H1 (cell line): ENCODE measurements around the gene INSIG1. TPM values are rescaled to one million over a fixed set of nuclear protein-coding genes. Genes with fewer than 3 reads are reported as not detected.

Source experiments
- CTCF ChIA-PET: fragments of 300-600 bp; sonication (Branson Sonifier 250); formaldehyde crosslinking; loops from one replicate; lab custom pipeline; 2021; ENCODE audit not compliant: partially characterized antibody; lab: Charles Lee
- POLR2A ChIA-PET: fragments of 300-600 bp; sonication (Branson Sonifier 250); formaldehyde crosslinking; loops from one replicate; lab custom pipeline; 2021; ENCODE audit warnings: inconsistent platforms; ENCODE audit not compliant: partially characterized antibody; lab: Charles Lee
- DNase-seq, 2 experiments: peaks; one replicate each; pipeline versions ENCODE4 v3.0.0 to v3.0.0-alpha.2; 2010 to 2022; ENCODE audit warnings: low spot score in 2 of 2, low read depth in 1 of 2, mixed read lengths in 1 of 2
- FAIRE-seq: peaks from 2 replicates; lab custom pipeline; 2011; peaks lifted over from hg19 to GRCh38; lab: Jason Lieb, UNC
- H2AFZ ChIP-seq: 2 replicates; pipeline ENCODE4 v1.8.1; 2012; ENCODE audit warnings: low read length, inconsistent platforms
- H2AK5ac ChIP-seq: 2 replicates; pipeline ENCODE4 v1.6.1; 2013; ENCODE audit warnings: low read depth, low read length
- H2BK120ac ChIP-seq: replicated peaks from 2 replicates; pipeline ENCODE3; 2013; ENCODE audit warnings: low read depth, low read length, inconsistent platforms
- H2BK12ac ChIP-seq: 2 replicates; pipeline ENCODE4 v1.6.1; 2013; ENCODE audit warnings: low read depth, low read length
- H2BK15ac ChIP-seq: 2 replicates; pipeline ENCODE4 v1.6.1; 2013; ENCODE audit warnings: low read length
- H2BK20ac ChIP-seq: 2 replicates; pipeline ENCODE4 v1.6.1; 2013; ENCODE audit warnings: low read length
- H2BK5ac ChIP-seq: 2 replicates; pipeline ENCODE4 v1.6.1; 2013; ENCODE audit warnings: low read depth, low read length
- H3K14ac ChIP-seq: 2 replicates; pipeline ENCODE4 v1.6.1; 2013; ENCODE audit warnings: inconsistent platforms; ENCODE audit not compliant: insufficient read length
- H3K18ac ChIP-seq: 2 replicates; pipeline ENCODE4 v1.6.1; 2013; ENCODE audit warnings: low read length; ENCODE audit errors: extremely low read depth
- H3K23ac ChIP-seq: 2 replicates; pipeline ENCODE4 v1.6.1; 2013; ENCODE audit warnings: inconsistent platforms; ENCODE audit not compliant: insufficient read length
- H3K23me2 ChIP-seq: 2 replicates; pipeline ENCODE4 v1.6.1; 2013; ENCODE audit warnings: low read depth, low read length
- H3K27ac ChIP-seq: 2 replicates; pipeline ENCODE4 v1.6.1; 2011; ENCODE audit warnings: low read depth, low read length, inconsistent platforms
- H3K27me3 ChIP-seq, 4 experiments: replicated peaks in 1 of 4; 1 replicate in 1 of 4; 2 replicates in 3 of 4; pipeline versions ENCODE4 v1.6.1 to v1.8.1; 2011 to 2013; ENCODE audit warnings: low read length in 3 of 4, mild to moderate bottlenecking in 3 of 4, inconsistent platforms in 2 of 4, mixed read lengths in 2 of 4, moderate library complexity in 1 of 4; ENCODE audit not compliant: control insufficient read depth in 3 of 4, insufficient read depth in 3 of 4; ENCODE audit errors: extremely low read depth in 1 of 4
- H3K36me3 ChIP-seq, 4 experiments: 2 replicates each; pipeline versions ENCODE4 v1.6.1 to v1.8.1; 2011 to 2013; ENCODE audit warnings: mild to moderate bottlenecking in 4 of 4, low read length in 3 of 4, moderate library complexity in 2 of 4, control low read depth in 1 of 4, inconsistent platforms in 1 of 4; ENCODE audit not compliant: insufficient read depth in 4 of 4, control insufficient read depth in 2 of 4
- H3K4ac ChIP-seq: replicated peaks from 2 replicates; pipeline ENCODE3; 2013; ENCODE audit warnings: low read length, low read depth, mixed read lengths, inconsistent platforms; ENCODE audit not compliant: insufficient read length
- H3K4me1 ChIP-seq, 4 experiments: replicated peaks in 1 of 4; 1 replicate in 1 of 4; 2 replicates in 3 of 4; pipeline versions ENCODE4 v1.6.1 to v1.8.1; 2011 to 2013; ENCODE audit warnings: low read length in 3 of 4, inconsistent platforms in 2 of 4, mixed read lengths in 1 of 4; ENCODE audit not compliant: insufficient read depth in 4 of 4, control insufficient read depth in 3 of 4
- H3K4me2 ChIP-seq, 2 experiments: 2 replicates each; pipeline versions ENCODE4 v1.6.1 to v1.8.1; 2011 to 2013; ENCODE audit warnings: low read depth in 2 of 2, low read length in 2 of 2, control low read depth in 1 of 2, inconsistent platforms in 1 of 2, mild to moderate bottlenecking in 1 of 2; ENCODE audit not compliant: insufficient read depth in 1 of 2
- H3K4me3 ChIP-seq, 4 experiments: fragments of 200-600, 300-600 bp in 1 of 4; sonication (generic), shearing (Covaris generic), sonication (Bioruptor Twin) in 1 of 4; 2 replicates each; pipeline versions ENCODE4 v1.5.1 to v1.8.1; 2011 to 2016; ENCODE audit warnings: low read length in 4 of 4, low read depth in 3 of 4, control low read depth in 2 of 4, inconsistent platforms in 2 of 4, mild to moderate bottlenecking in 2 of 4, mixed read lengths in 1 of 4, moderate library complexity in 1 of 4; ENCODE audit not compliant: insufficient read depth in 2 of 4; ENCODE audit errors: extremely low read depth in 1 of 4
- H3K56ac ChIP-seq: replicated peaks from 2 replicates; pipeline ENCODE3; 2013; ENCODE audit warnings: low read depth, mild to moderate bottlenecking, mixed read lengths, low read length, inconsistent platforms; ENCODE audit not compliant: insufficient read length
- H3K79me1 ChIP-seq: 2 replicates; pipeline ENCODE4 v1.6.1; 2013; ENCODE audit warnings: low read depth, low read length, control low read depth
- H3K79me2 ChIP-seq, 2 experiments: 2 replicates each; pipeline versions ENCODE4 v1.6.1 to v1.8.1; 2012 to 2013; ENCODE audit warnings: low read length in 2 of 2, mild to moderate bottlenecking in 2 of 2, inconsistent platforms in 1 of 2; ENCODE audit not compliant: insufficient read depth in 2 of 2, control insufficient read depth in 1 of 2
- H3K9ac ChIP-seq, 4 experiments: replicated peaks in 1 of 4; 1 replicate in 1 of 4; 2 replicates in 3 of 4; pipeline versions ENCODE4 v1.6.1 to v1.8.1; 2011 to 2013; ENCODE audit warnings: low read depth in 3 of 4, low read length in 3 of 4, control low read depth in 2 of 4, mild to moderate bottlenecking in 2 of 4, moderate library complexity in 2 of 4, inconsistent platforms in 1 of 4; ENCODE audit errors: extremely low read depth in 1 of 4
- H3K9me3 ChIP-seq, 2 experiments: 2 replicates each; pipeline versions ENCODE4 v1.6.1 to v1.8.1; 2012 to 2013; ENCODE audit warnings: mild to moderate bottlenecking in 2 of 2, moderate library complexity in 2 of 2, control low read depth in 1 of 2, inconsistent platforms in 1 of 2, low read depth in 1 of 2, low read length in 1 of 2, mixed read lengths in 1 of 2; ENCODE audit not compliant: insufficient read depth in 2 of 2
- H4K20me1 ChIP-seq, 2 experiments: replicated peaks in 1 of 2; 2 replicates each; pipeline versions ENCODE3 to v1.8.1; 2011 to 2013; ENCODE audit warnings: inconsistent platforms in 2 of 2, low read length in 2 of 2, mild to moderate bottlenecking in 1 of 2; ENCODE audit not compliant: insufficient read depth in 2 of 2, control insufficient read depth in 1 of 2
- H4K5ac ChIP-seq: 2 replicates; pipeline ENCODE4 v1.6.1; 2013; ENCODE audit warnings: low read length, low read depth, mixed read lengths, inconsistent platforms; ENCODE audit not compliant: insufficient read length
- H4K8ac ChIP-seq: 2 replicates; pipeline ENCODE4 v1.8.0; 2013; ENCODE audit warnings: mild to moderate bottlenecking, moderate library complexity, low read length, inconsistent platforms; ENCODE audit not compliant: insufficient read depth; ENCODE audit errors: extremely low read depth
- H4K91ac ChIP-seq: replicated peaks from 2 replicates; pipeline ENCODE3; 2013; ENCODE audit warnings: low read length, mixed read lengths, inconsistent platforms; ENCODE audit not compliant: insufficient read length
- PHF8 ChIP-seq: fragments of 200-600 bp; sonication (generic); conservative IDR thresholded peaks from 2 replicates; pipeline ENCODE4 v1.7.1; 2012; ENCODE audit warnings: low read depth, mild to moderate bottlenecking, inconsistent platforms, low read length, moderate library complexity
- WGBS, 2 experiments: shearing (Covaris generic) in 1 of 2; methylation state at CpG; one replicate each; pipeline versions ENCODE4 v1.1.6 to v1.1.7; 2013 to 2015; ENCODE audit warnings: low lambda C conversion rate in 2 of 2, mixed read lengths in 2 of 2, inconsistent platforms in 1 of 2, low coverage in 1 of 2, missing lambda C conversion rate in 1 of 2; ENCODE audit not compliant: insufficient replicate concordance in 2 of 2, insufficient coverage in 1 of 2, insufficient read length in 1 of 2; ENCODE audit errors: extremely low coverage in 1 of 2, missing lambda C conversion rate in 1 of 2; 5-methylcytosine and 5-hydroxymethylcytosine counted together
- polyA plus RNA-seq, 7 experiments: library from polyadenylated mRNA; depleted of rRNA in 3 of 7; stranded (reverse) in 5 of 7; unstranded in 2 of 7; fragments of >200 nt in 5 of 7; fragments of 200-250 nt in 2 of 7; gene quantifications; 1 replicate in 5 of 7; 2 replicates in 1 of 7; 4 replicates in 1 of 7; pipeline versions ENCODE4 v1.2.1 to v1.2.3, GENCODE V29; 2011 to 2013; ENCODE audit warnings: missing spikeins in 2 of 7, mixed read lengths in 2 of 7
- total RNA-seq: library from RNA; stranded (reverse); fragmentation: NEBNext Ultra II Directional; extraction: Animal tissue kit (Norgen Biotek cat#: 25700); gene quantifications from 2 replicates; pipeline ENCODE4 v1.2.1, GENCODE V29; 2021

Gene INSIG1
- total and polyA plus RNA-seq, 2 of the 8 experiments (the other 6 are each of a cell fraction or from before 2014, with no cell fraction given): 40.0 to 58.4 TPM

GRCh38 chr7:155248366-155248756, 49.3 kb upstream of the INSIG1 start:
- H3K4me1 ChIP-seq: no peaks in the 10 kb centered on the region
- no peak for FAIRE-seq
- H4K5ac ChIP-seq: no peak overlapping the region
- H3K18ac ChIP-seq: no peak overlapping the region
- ChIA-PET POLR2A (no interaction called here), CTCF (interaction anchor here (1.4 kb wide), 1 partner anchor 14 kb away, joined by 4 read pairs; no protein-coding TSS in a partner anchor)
- no peak overlapping the region for H2BK120ac ChIP-seq
- H3K9me3 ChIP-seq: peaks cover 3 to 4% of the 10 kb centered on the region in 2 experiments; a peak in 3 of 4 replicates
- H3K27ac ChIP-seq: no peak overlapping the region
- H3K36me3 ChIP-seq: no peaks in the 10 kb centered on the region
- H3K4ac ChIP-seq: no peak overlapping the region
- H3K4me3 ChIP-seq: no peak overlapping the region
- H2AFZ ChIP-seq: no peak overlapping the region
- no peak overlapping the region for H2BK15ac ChIP-seq
- no peaks in the 10 kb centered on the region for H3K23me2 ChIP-seq
- no peak overlapping the region for H4K8ac ChIP-seq
- no peak overlapping the region for H2BK5ac ChIP-seq
- no peaks in the 10 kb centered on the region for H3K27me3 ChIP-seq
- no peak overlapping the region for H3K9ac ChIP-seq
- WGBS, 2 experiments: 90% methylated on average over 10 of the region's 10 CpGs; no CpG with 5 or more reads in 1 of the 2 experiments
- H4K20me1 ChIP-seq: no peaks in the 10 kb centered on the region
- H3K79me1 ChIP-seq: no peaks in the 10 kb centered on the region
- H4K91ac ChIP-seq: no peak overlapping the region
- no peak overlapping the region for H3K23ac ChIP-seq
- no peak overlapping the region for H2BK12ac ChIP-seq
- H2AK5ac ChIP-seq: no peak overlapping the region
- H3K56ac ChIP-seq: no peak overlapping the region
- 0 out of 2 replicates have a peak overlapping the region, but pooled peaks have one; percentile 56 for H2BK20ac ChIP-seq
- TF ChIP-seq PHF8: no peak
- TF ChIP-seq, all 59 proteins: peak for 0
- no peak overlapping the region for H3K14ac ChIP-seq
- DNase-seq: no peak
- no peaks in the 10 kb centered on the region for H3K79me2 ChIP-seq
- H3K4me2 ChIP-seq: no peak overlapping the region
